Neural progenitor cell (in vitro differentiated cells): ENCODE data around the gene LYPD5. TPM values are rescaled to one million over a fixed set of nuclear protein-coding genes. Genes with fewer than 3 reads are reported as not detected.

ENCODE experiments used
- DNase-seq: peaks from one replicate; pipeline ENCODE4 v3.0.0-alpha.2; 2016; ENCODE audit warnings: low spot score
- H2AFZ ChIP-seq: fragments of 200-600 bp; sonication (generic); replicated peaks from 2 replicates; pipeline ENCODE4 v1.6.1; 2016; ENCODE audit warnings: antibody characterized with exemption
- H3F3A ChIP-seq: fragments of 200-600 bp; sonication (generic); 2 replicates; pipeline ENCODE4 v1.6.1; 2016; ENCODE audit warnings: antibody characterized with exemption, low read depth
- H3K27ac ChIP-seq: fragments of 200-600 bp; sonication (generic); 2 replicates; pipeline ENCODE4 v1.5.1; 2016; ENCODE audit warnings: mild to moderate bottlenecking
- H3K27me3 ChIP-seq: fragments of 200-600 bp; sonication (generic); 2 replicates; pipeline ENCODE4 v1.6.1; 2016; ENCODE audit warnings: mild to moderate bottlenecking, moderate library complexity
- H3K36me3 ChIP-seq: fragments of 200-600 bp; sonication (generic); 2 replicates; pipeline ENCODE4 v1.5.1; 2016
- H3K4me1 ChIP-seq: fragments of 200-600 bp; sonication (generic); 2 replicates; pipeline ENCODE4 v1.6.1; 2016; ENCODE audit warnings: mixed run types
- H3K4me2 ChIP-seq: fragments of 200-600 bp; sonication (generic); 2 replicates; pipeline ENCODE4 v1.6.1; 2016
- H3K4me3 ChIP-seq: fragments of 200-600 bp; sonication (generic); 2 replicates; pipeline ENCODE4 v1.5.1; 2016
- H3K79me2 ChIP-seq: fragments of 200-600 bp; sonication (generic); 2 replicates; pipeline ENCODE4 v1.6.1; 2016; ENCODE audit warnings: low read depth
- H3K9ac ChIP-seq: fragments of 200-600 bp; sonication (generic); 2 replicates; pipeline ENCODE4 v1.6.1; 2016
- H3K9me3 ChIP-seq: fragments of 200-600 bp; sonication (generic); 2 replicates; pipeline ENCODE4 v1.5.1; 2016; ENCODE audit warnings: low read depth
- H4K20me1 ChIP-seq: fragments of 200-600 bp; sonication (generic); 2 replicates; pipeline ENCODE4 v1.6.1; 2016; ENCODE audit warnings: low read depth
- H3K27ac Mint-ChIP-seq: 3 replicates; pipeline ENCODE4 v1.8.0; 2021; ENCODE audit warnings: mixed read lengths
- H3K27me3 Mint-ChIP-seq: 2 replicates; pipeline ENCODE4 v1.8.0; 2022; ENCODE audit warnings: low read depth, mild to moderate bottlenecking, inconsistent platforms, moderate library complexity, mixed read lengths; ENCODE audit not compliant: insufficient read depth
- H3K36me3 Mint-ChIP-seq: 3 replicates; pipeline ENCODE4 v1.8.0; 2021; ENCODE audit warnings: mixed read lengths
- H3K4me1 Mint-ChIP-seq: 3 replicates; pipeline ENCODE4 v1.8.0; 2021; ENCODE audit warnings: mixed read lengths
- H3K4me3 Mint-ChIP-seq: 3 replicates; pipeline ENCODE4 v1.8.0; 2021; ENCODE audit warnings: mild to moderate bottlenecking, moderate library complexity, mixed read lengths
- H3K9me3 Mint-ChIP-seq: 3 replicates; pipeline ENCODE4 v1.8.0; 2020; ENCODE audit warnings: mixed read lengths
- CTCF ChIP-seq: fragments of 200-600 bp; sonication (generic); IDR thresholded peaks from 2 replicates; pipeline ENCODE4 v1.5.1; 2017; ENCODE audit warnings: antibody characterized with exemption, mild to moderate bottlenecking
- EZH2 ChIP-seq: fragments of 200-600 bp; sonication (generic); IDR thresholded peaks from 2 replicates; pipeline ENCODE4 v1.6.1; 2017; ENCODE audit warnings: antibody characterized with exemption, mild to moderate bottlenecking, moderate library complexity
- EZH2phosphoT487 ChIP-seq: fragments of 200-600 bp; sonication (generic); IDR thresholded peaks from 2 replicates; pipeline ENCODE4 v1.6.1; 2017; ENCODE audit warnings: antibody characterized with exemption
- total RNA-seq: library from RNA; depleted of rRNA; stranded (reverse); fragments of >200 nt; gene quantifications from 2 replicates; pipeline ENCODE4 v1.2.3, GENCODE V29; 2015; ENCODE audit warnings: low replicate concordance

LYPD5 gene
- total RNA-seq, 1 donor from 2014 or later: not detected

GRCh38 chr19:43782311-43782660 is 20.0 kb downstream of the LYPD5 start:
- Histone ChIP-seq H4K20me1 (no peaks in the 10 kb centered on the region), H3K4me2 (no peak overlapping the region), H3K9ac (no peak overlapping the region), H3K36me3 (no peaks in the 10 kb centered on the region), H3F3A (peaks cover 6% of the 10 kb centered on the region), H3K27me3 (peaks cover 4% of the 10 kb centered on the region), H3K9me3 (no peaks in the 10 kb centered on the region), H2AFZ (no peak overlapping the region), H3K4me1 (peaks cover 8% of the 10 kb centered on the region), H3K27ac (no peak overlapping the region), H3K79me2 (no peaks in the 10 kb centered on the region), H3K4me3 (no peak overlapping the region)
- H3K27ac Mint-ChIP-seq: no peak overlapping the region
- H3K36me3 Mint-ChIP-seq: no peaks in the 10 kb centered on the region
- no peak for DNase-seq
- H3K4me1 Mint-ChIP-seq: peaks cover 28% of the 10 kb centered on the region
- H3K4me3 Mint-ChIP-seq: peak overlapping the region; percentile 12
- H3K27me3 Mint-ChIP-seq: peaks cover 16% of the 10 kb centered on the region
- no peak for TF ChIP-seq EZH2
- TF ChIP-seq CTCF: no peak
- no peak for TF ChIP-seq EZH2phosphoT487
- H3K9me3 Mint-ChIP-seq: no peaks in the 10 kb centered on the region

GRCh38 chr19:43781630-43782310 is 20.5 kb downstream of the LYPD5 start:
- Histone ChIP-seq H2AFZ (no peak overlapping the region), H3K36me3 (no peaks in the 10 kb centered on the region), H3K27ac (no peak overlapping the region), H4K20me1 (no peaks in the 10 kb centered on the region), H3K9me3 (no peaks in the 10 kb centered on the region), H3K4me3 (no peak overlapping the region), H3K4me1 (peaks cover 8% of the 10 kb centered on the region), H3K9ac (no peak overlapping the region), H3F3A (peaks cover 6% of the 10 kb centered on the region), H3K79me2 (no peaks in the 10 kb centered on the region), H3K27me3 (peaks cover 6% of the 10 kb centered on the region), H3K4me2 (no peak overlapping the region)
- Mint-ChIP-seq H3K36me3 (no peaks in the 10 kb centered on the region), H3K27ac (peak overlapping the region; percentile 47), H3K4me3 (peak overlapping the region; percentile 12), H3K27me3 (peaks cover 16% of the 10 kb centered on the region), H3K9me3 (no peaks in the 10 kb centered on the region), H3K4me1 (peaks cover 32% of the 10 kb centered on the region)
- no peak for DNase-seq
- TF ChIP-seq EZH2phosphoT487 (no peak), CTCF (no peak), EZH2 (no peak)

GRCh38 chr19:43780706-43781525 is 21.3 kb downstream of the LYPD5 start, which contains the start of gene KCNN4:
TSS of gene KCNN4 (minus strand) at chr19:43780973. CDS start at chr19:43780861, 112 bp downstream.
- H3F3A ChIP-seq: peaks cover 6% of the 10 kb centered on the region
- H3K36me3 ChIP-seq: no peaks in the 10 kb centered on the region
- H3K79me2 ChIP-seq: no peaks in the 10 kb centered on the region
- Mint-ChIP-seq H3K4me3 (peak within 1 kb of the TSS; percentile 24), H3K27ac (peak within 1 kb of the TSS; percentile 47), H3K27me3 (peaks cover 23% of the 10 kb centered on the region), H3K36me3 (no peaks in the 10 kb centered on the region), H3K9me3 (no peaks in the 10 kb centered on the region), H3K4me1 (peaks cover 36% of the 10 kb centered on the region)
- no peak for TF ChIP-seq CTCF
- no peak for TF ChIP-seq EZH2phosphoT487
- TF ChIP-seq EZH2: no peak
- H3K27ac ChIP-seq: no peak within 1 kb of the TSS
- H3K4me3 ChIP-seq: no peak within 1 kb of the TSS
- H3K27me3 ChIP-seq: peaks cover 15% of the 10 kb centered on the region
- no peak for DNase-seq
- peaks cover 8% of the 10 kb centered on the region for H3K4me1 ChIP-seq
- H3K9ac ChIP-seq: no peak within 1 kb of the TSS
- H4K20me1 ChIP-seq: no peaks in the 10 kb centered on the region
- H2AFZ ChIP-seq: no peak within 1 kb of the TSS
- no peak within 1 kb of the TSS for H3K4me2 ChIP-seq
- H3K9me3 ChIP-seq: no peaks in the 10 kb centered on the region
